Activated CD8-positive, alpha-beta memory T cell treated with anti-CD3 and anti-CD28 coated beads, Interleukin-2, amount 10 ng/mL, durations not matched to agents 7 days and 5 days (primary cell): ENCODE results near the gene COMMD9. TPM values are rescaled to one million over a fixed set of nuclear protein-coding genes. Genes with fewer than 3 reads are reported as not detected.

ENCODE experiments used
- ATAC-seq: fragments of 150-1000 bp; cut with Tn5 transposase; one replicate; pipeline ENCODE4 v1.10.0; 2021; ENCODE audit warnings: moderate library complexity
- CTCF ChIA-PET: fragments of 350-600 bp; sonication (Branson Sonifier 250); formaldehyde crosslinking; loops from one replicate; lab custom pipeline; 2021; ENCODE audit warnings: antibody characterized with exemption; lab: Charles Lee
- DNase-seq: peaks from one replicate; pipeline ENCODE4 v3.0.0-alpha.2; 2020
- H3K27ac Mint-ChIP-seq: one replicate; pipeline ENCODE4 v1.8.0; 2021; ENCODE audit warnings: mild to moderate bottlenecking, mixed read lengths
- H3K27me3 Mint-ChIP-seq: one replicate; pipeline ENCODE4 v1.8.0; 2021; ENCODE audit warnings: mixed read lengths
- H3K36me3 Mint-ChIP-seq: one replicate; pipeline ENCODE4 v1.8.0; 2021; ENCODE audit warnings: mild to moderate bottlenecking, mixed read lengths
- H3K4me1 Mint-ChIP-seq: one replicate; pipeline ENCODE4 v1.8.0; 2021; ENCODE audit warnings: mixed read lengths
- H3K4me3 Mint-ChIP-seq: one replicate; pipeline ENCODE4 v1.8.0; 2021; ENCODE audit warnings: mild to moderate bottlenecking, moderate library complexity, mixed read lengths
- H3K9me3 Mint-ChIP-seq: one replicate; pipeline ENCODE4 v1.8.0; 2022; ENCODE audit warnings: low read depth, mixed read lengths
- total RNA-seq, 2 experiments: library from RNA; stranded (reverse); gene quantifications; one replicate each; pipeline ENCODE4 v1.2.3, GENCODE V29; 2021

The COMMD9 gene
- total RNA-seq, 2 experiments from 2014 or later: 33.2 to 40.0 TPM

- H3K4me1 Mint-ChIP-seq: no peaks in the 10 kb centered on the region
These were observed 66.2 kb downstream of the COMMD9 start for GRCh38 chr11:36222831-36223635.

More at GRCh38 chr11:36222831-36223635, 66.2 kb downstream of the COMMD9 start:
- CTCF ChIA-PET: interaction anchor here (0.6 kb wide), 1 partner anchor 1295 kb away, joined by 3 read pairs; no protein-coding TSS in a partner anchor
- ATAC-seq: no peak
- Mint-ChIP-seq H3K9me3 (peaks cover 8% of the 10 kb centered on the region), H3K27ac (no peak overlapping the region), H3K4me3 (no peak overlapping the region), H3K27me3 (no peaks in the 10 kb centered on the region), H3K36me3 (no peaks in the 10 kb centered on the region)
- DNase-seq: no peak

Other genes with a start within 250 kb of the COMMD9 start
- 10 to 100 TPM in 1 of 2 experiments, 1 to 10 TPM in 1; 6.6 to 11.1 TPM for gene PRR5L, start 6.9 kb upstream of the COMMD9 start, total RNA-seq
- 10 to 100 TPM in 1 of 2 experiments, 1 to 10 TPM in 1; 9.1 to 10.9 TPM for gene TRAF6, start 220.8 kb upstream of the COMMD9 start, total RNA-seq